ENCODE measurements around the gene CRMP1.

CRMP1 gene

DNA sequence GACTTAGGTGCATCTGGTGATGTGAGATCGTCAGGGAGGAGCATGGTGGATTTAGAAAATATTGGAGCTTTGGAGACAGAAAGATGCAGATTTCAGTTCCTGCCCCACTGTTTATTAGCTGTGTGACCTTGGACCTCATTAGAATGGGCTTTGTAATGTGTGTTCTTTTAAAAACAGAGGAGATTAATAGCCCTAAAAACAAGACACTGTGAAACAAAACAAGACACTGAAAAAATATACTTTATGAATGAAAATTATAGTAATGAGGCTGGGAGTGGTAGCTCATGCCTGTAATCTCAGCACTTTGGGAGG is 102.4 kb downstream of the CRMP1 start:
- DNase-seq, result no peak

DNA sequence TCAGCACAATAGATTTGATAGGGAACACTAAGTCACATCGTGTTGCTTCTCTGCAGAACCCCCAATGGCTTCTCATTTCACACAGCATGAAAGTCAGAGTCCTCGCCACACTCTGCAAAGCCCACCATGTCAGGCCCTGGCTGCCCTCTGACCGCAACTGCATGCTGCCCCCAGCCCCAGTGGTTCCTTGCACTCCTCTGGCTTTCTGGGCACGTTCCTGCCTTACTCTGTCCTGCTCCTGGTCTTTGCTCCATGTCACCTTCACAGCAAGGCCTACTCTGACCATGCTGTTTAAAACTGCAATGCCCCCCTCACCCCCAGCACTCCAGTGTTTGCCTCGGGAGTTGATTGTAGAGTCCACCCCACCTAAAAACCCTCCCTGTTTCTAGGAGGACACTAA is 103.7 kb downstream of the CRMP1 start:
- no peak for DNase-seq

DNA sequence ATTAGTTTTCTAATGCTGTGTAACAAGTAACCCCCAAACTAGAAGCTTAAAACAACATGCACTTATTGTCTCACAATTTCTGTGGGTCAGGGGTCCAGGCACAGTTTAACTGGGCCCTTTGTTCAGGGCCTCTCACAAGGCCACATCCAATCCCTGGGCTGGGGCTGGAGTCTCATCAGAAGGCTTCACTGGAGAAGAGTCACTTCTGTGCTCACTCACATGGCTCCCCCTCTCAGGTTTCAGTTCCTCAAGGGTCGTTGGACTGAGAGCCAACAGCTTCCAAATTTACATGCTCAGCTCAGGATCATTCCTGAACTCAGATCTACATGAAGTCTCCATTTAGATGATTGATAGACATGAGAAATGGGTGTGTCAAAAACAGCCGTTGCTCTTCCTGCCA is 104.7 kb downstream of the CRMP1 start:
- no peak for DNase-seq

DNA sequence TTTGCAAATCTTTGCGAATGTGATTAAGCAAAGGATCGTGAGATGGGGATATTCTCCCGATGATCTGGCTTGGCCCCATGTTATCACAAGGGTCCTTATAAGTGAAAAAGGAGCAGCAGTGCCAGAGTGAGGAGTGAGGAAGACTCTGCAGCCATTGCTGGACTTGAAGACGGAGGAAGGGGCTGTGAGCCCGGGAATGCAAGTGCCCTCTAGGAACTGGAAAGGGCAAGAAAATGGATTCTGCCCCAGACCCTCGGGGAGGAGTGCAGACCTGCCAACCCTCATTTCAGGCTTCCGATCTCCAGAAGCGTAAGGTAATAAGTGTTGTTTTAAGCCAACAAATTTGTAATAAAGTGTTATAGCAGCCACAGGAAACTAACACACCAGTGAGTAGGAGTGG is 105.6 kb downstream of the CRMP1 start:
- DNase-seq, result no peak

DNA sequence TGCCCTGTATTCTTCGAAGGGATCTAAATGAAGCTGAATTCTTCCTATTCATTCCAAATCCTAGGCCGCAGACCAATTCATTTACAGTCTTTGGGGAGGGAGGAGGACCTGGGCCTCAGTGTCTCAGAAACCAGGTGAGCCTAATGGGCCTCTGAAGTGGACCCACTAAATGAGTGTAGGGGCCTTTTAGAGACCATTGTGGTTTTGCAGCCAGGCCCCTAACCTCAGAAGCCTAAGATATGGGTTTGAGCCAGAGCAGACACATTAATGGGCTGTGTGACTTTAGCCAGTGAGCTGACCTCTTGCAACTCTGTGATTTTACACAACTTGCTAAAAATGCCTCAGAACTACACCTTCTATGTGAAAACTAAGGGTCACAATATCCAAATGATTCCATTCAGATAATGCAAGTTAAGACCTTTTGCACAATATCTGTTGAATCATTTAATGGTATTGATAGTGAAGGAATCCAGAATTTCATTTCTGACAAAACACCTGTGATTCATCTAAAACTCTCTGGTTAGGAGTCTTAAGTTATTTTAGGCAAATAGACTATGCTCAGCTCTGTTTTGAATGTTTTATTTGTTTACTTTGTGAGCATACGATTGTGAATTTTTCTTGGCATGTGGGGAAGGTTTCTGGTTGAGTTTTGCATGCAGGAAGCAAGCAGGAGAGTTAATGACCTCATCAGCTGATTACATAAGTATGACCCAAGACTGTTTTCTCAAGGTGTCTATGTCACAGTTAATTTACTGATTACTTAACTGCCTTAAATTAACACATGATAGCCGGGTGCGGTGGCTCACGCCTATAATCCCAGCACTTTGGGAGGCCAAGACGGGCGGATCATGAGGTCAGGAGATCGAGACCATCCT is 106.8 kb downstream of the CRMP1 start:
- no peak for DNase-seq

DNA sequence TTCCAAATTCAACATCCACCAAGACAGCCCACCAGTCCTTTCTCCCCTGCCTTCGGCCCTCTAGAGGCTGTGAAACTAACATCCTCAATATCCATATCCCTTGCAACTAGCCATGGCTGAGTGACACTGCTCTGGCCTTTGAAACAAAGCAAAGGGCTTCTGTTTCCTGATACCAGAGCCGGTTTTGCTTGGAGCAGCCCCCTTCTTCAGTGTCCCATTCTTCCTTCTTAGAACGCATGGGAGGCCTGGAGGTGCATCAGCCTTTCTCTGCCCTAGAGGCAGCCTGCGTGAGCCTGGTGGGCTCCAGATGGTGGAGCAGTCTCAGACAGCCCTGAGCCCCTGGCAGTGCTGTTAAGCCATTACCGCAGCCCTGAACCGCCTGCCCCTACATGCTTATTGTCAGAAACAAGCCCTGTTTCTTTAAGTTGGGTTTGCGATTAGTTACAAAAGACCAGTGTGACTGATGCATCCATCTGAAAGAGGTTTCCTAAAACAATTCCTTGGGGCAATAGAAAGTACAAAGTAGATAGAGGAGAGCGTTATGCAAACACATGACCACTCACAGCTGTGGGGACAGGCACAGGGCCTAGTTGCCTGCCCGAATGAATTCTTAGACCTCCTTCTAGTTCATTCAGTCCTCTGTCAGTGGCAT is 107.8 kb downstream of the CRMP1 start:
- DNase-seq, result no peak

DNA sequence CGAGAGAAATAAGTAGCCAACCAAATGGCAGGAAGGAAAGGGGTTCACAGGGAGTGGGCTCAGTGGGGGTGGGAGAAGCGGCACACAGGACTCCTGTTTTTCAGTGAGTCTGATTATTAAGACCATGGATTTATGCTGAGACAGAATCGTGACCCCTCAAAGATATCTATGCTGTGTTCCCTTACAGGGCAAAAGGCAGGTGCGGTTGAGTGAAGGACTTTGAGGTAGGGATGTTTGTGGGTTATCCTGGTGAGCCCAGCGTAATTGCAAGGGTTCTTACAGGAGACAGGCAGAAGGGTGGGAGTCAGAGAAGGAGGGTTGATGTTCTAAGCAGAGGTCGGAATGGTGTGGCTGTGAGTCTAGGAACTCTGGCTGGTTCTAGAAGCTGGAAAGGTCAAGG is 108.9 kb downstream of the CRMP1 start:
- no peak for DNase-seq

DNA sequence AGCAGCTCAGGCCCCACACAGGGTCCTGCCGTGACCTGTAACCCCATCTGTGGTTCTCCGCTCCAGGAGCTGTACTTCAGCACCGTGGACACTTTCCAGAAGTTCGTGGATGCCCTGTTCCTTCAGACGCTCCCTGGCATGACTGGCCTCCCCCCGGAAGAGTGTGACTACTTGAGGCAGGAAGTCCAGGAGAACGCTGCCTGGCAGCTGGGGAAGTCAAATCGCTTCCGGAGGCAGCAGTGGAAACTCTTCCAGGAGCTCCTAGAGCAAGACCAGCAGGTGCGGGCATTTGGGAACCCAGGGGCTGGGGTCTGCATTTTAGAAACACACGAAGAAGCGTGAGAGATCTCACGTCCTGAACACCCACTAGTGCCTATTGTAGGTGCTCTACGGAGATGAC is 109.4 kb downstream of the CRMP1 start:
- no peak for DNase-seq

DNA sequence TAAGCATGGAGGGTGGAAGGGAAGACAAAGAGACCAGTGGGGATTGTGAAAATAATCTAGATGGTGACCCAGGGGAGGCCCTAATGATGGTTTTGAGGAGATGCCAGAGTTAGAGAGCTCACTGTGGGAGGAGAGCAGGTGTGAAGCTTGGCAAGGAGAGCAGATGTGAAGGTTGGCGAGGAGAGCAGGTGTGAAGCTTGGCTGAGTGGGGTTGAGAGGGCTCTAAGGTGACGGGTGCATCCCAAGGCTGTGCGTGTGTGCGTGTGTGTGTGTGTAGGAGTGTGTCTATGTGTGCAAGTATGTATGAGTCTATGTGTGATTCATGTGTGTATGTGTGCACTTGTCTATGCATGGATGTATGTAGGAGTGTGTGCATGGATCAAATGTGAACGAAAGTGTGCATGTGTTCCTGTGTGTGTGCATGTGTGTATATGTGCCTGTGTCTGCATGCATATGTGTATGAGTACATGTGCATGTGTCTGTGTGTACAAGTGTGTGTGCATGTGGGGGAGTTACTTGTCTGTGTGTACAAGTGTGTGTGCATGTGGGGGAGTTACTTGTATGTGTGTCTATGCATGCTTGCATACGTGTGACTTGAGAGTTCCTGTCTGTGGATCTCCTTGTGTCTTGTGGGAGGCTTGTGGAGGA is 109.9 kb downstream of the CRMP1 start:
- no peak for DNase-seq

DNA sequence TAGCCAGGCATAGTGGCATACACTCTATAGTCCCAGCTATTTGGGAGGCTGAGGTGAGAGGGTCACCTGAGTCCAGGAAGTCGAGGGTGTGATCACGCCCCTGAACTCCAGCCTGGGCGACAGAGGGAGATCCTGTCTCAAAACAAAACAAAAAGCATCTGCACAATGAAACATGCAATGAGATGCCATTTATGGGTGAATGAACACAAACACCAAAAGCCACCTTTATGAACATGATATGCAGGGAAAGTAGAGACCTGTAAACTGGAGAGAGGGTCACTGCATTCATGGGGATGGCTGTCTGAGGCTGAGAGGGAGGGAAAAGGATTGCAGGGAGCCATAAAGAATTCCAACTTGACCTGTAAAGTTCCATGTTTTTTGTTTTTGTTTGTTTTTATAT is 111.2 kb downstream of the CRMP1 start:
- DNase-seq, result no peak

DNA sequence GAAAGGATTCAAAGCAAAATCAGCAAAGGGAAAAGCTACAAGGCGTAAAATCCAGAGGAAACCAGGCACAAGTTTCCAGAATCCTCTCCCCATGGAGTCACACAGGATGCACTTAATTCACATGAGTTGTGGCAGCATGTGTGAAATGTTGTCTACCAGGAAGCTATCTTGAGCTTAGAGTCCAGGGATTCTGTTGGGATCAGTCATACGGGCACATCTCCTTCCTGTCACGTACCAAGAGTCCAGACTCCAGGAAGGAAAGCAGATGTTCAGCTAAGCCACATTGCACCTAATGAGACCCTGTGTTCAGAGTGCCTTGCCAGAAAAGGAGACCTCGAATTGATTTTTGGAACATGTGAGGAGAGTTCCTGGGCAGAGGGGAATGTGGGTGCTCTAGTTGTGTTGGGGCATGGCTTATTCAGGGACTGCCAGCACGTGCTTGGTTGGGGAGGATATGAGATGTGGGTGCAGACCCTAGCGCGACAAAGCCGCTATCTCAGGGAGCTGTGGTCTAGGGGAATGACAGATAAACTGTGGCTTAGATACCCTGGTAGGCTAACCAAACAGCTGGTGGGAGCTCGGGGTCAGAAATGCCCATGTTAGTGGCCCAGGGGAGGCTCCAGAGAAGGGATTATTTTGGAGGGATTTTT is 111.9 kb downstream of the CRMP1 start:
- DNase-seq, result no peak

DNA sequence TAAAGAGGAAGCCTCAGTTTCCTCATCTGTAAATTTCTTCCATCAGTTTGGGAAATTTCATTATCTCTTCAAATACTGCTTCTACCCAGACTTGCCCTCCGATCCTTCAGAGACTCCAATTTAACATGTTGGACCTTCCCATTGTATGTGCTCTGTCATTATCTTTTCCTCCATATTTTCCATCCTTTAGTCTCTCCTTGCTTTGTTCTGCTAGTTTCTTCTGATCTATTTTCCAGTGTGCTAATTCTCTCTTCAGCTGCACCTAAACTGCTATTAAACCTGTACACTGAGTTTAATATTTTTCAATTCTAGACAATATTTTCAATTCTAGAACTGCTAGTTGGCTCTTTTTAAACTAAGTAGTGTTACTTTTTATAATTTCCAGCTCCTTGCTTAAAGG is 116.4 kb downstream of the CRMP1 start:
- DNase-seq, result no peak

DNA sequence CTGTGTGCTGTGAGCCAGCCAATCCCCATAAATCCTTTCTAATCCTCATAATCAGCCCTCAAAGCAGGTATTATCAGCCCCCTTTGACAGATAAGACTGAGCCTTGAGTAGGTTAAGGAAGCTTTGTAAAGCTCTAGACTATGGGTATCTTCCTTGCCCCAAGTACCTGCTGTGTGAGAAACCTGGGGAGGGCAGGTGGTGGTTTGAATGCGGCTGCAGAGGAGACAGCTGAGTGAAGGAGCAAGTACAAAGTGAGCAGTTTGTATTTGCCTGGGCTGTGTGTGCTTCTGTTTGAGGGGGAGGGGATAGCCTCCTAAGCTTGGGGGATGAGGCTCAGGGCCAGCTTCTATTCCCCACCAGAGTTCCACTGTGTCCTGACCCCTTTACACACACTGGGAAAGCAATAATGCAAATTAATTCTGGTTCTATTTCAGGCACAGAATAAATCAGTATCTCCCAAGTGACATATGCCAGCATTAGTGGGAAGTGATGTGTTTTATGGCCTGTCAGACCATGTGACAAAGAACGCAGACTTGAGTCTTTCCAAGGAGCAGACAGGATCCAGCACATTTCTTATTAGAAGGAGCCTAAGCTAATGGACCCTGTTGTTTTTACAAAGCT is 118.4 kb downstream of the CRMP1 start:
- no peak for DNase-seq

DNA sequence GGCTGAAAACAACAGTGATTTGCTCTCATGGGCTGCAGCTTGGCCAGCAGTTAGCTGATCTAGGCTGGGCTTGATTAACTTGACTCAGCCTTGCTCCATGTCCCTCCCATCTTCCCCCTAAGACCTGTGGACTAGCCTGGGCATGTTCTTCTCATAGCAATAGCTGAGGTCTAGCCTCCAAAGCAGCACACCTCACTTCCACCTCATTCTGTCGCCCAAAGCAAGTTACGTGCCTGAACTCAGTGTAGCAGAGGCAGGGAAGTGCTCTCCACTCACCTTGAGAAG is 119.7 kb downstream of the CRMP1 start:
- DNase-seq, result no peak

DNA sequence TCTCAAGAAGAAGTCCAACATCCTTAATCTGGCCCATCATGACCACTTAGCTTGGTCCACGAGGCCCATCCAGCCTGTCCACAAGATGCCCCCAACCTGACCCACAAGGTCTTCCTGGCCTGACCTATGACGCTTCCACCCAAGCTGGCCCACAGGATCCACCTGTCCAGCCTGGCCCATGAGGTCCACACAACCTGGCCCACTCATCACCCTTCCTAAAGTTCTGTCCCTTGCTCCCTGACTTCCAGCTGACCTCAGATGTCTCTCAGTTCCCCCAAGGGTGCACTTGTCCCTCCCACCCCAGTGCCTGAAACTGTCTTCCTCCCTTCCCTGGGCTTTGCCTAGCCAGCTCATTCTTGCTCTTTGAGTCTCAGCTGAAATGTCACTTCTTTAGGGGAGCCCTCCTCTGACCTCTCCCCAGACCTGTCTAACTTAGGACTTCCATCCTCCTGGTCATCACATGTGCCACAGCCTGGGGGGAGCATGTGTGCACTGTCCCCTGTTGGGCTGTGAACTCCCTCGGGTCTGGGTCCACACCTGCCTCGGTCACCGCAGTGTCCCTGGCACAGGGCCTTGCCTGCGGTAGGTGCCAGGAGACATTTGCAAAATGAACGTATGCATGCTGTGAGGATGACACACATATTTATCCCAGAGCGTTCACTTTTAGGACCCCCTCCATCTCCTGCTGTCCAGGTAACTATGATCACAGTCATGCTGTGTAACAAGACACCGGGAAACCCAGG is 120.2 kb downstream of the CRMP1 start:
- no peak for DNase-seq

Measured in stimulated activated naive CD4-positive, alpha-beta T cell treated with Interleukin-2 at 50 U/mL for 16 hours (primary cell).